ENCODE measurements around the gene ACADSB. TPM values are rescaled to one million over a fixed set of nuclear protein-coding genes. Genes with fewer than 3 reads are reported as not detected.

Gene ACADSB
- total RNA-seq, 1 donor from 2014 or later: 27.1 TPM

DNA sequence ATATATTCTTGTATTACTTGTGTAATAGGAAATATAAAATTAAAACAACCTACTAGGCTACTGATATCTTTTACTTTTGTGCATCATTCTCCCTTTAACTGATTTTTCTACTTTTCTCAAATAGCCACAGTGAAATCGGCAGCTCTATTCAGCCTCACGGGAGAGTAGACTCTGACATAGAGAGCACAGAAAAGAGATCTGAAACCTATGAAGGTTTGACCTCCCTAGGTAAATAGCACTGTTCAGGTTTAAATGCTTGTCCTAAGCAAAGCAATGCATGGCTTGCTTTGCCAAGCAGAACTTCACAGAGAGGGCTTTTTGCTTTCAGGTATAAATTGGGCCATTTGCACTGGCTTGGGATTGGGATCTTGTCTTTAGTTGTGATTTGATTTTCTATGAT, 53.1 kb downstream of the ACADSB start:
- ATAC-seq (no peak), DNase-seq (no peak)
- no peaks in the 10 kb centered on the region for H3K9me3 ChIP-seq
- no peak overlapping the region for H3K27ac ChIP-seq
- H3K4me1 ChIP-seq: no peaks in the 10 kb centered on the region
- H3K4me3 ChIP-seq: no peak overlapping the region
- intact Hi-C loops (cut with DNase I): no loop called here
- H3K36me3 ChIP-seq: no peaks in the 10 kb centered on the region
- no peaks in the 10 kb centered on the region for H3K27me3 ChIP-seq
- TF ChIP-seq, protein P1, sequence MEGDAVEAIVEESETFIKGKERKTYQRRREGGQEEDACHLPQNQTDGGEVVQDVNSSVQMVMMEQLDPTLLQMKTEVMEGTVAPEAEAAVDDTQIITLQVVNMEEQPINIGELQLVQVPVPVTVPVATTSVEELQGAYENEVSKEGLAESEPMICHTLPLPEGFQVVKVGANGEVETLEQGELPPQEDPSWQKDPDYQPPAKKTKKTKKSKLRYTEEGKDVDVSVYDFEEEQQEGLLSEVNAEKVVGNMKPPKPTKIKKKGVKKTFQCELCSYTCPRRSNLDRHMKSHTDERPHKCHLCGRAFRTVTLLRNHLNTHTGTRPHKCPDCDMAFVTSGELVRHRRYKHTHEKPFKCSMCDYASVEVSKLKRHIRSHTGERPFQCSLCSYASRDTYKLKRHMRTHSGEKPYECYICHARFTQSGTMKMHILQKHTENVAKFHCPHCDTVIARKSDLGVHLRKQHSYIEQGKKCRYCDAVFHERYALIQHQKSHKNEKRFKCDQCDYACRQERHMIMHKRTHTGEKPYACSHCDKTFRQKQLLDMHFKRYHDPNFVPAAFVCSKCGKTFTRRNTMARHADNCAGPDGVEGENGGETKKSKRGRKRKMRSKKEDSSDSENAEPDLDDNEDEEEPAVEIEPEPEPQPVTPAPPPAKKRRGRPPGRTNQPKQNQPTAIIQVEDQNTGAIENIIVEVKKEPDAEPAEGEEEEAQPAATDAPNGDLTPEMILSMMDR (IDR thresholded peaks at IDR 0.05): no peak

DNA sequence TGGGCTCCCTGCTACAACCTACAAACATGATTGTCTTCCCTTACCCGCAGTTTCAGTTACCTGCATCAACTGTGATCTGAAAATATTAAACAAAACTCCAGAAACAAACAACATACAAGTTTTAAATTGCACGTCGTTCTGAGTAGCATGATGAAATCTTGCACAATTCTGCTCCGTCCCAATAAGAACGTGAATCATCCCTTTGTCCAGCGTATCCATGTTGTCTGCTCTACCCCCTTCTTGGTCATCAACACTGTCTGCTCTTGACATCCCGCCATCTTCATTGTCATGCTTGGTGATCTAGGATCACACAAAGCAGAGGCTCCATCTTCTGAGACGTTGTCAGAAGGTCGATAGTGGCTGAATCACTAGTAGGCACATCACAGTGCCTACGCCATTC, 53.9 kb downstream of the ACADSB start:
- H3K27me3 ChIP-seq: no peaks in the 10 kb centered on the region
- no peaks in the 10 kb centered on the region for H3K9me3 ChIP-seq
- H3K36me3 ChIP-seq: no peaks in the 10 kb centered on the region
- no peak overlapping the region for H3K4me3 ChIP-seq
- TF ChIP-seq, protein P1 (IDR thresholded peaks at IDR 0.05): no peak
- no peaks in the 10 kb centered on the region for H3K4me1 ChIP-seq
- no peak overlapping the region for H3K27ac ChIP-seq
- DNase-seq: no peak
- ATAC-seq: no peak
- intact Hi-C loops (cut with DNase I): no loop called here

DNA sequence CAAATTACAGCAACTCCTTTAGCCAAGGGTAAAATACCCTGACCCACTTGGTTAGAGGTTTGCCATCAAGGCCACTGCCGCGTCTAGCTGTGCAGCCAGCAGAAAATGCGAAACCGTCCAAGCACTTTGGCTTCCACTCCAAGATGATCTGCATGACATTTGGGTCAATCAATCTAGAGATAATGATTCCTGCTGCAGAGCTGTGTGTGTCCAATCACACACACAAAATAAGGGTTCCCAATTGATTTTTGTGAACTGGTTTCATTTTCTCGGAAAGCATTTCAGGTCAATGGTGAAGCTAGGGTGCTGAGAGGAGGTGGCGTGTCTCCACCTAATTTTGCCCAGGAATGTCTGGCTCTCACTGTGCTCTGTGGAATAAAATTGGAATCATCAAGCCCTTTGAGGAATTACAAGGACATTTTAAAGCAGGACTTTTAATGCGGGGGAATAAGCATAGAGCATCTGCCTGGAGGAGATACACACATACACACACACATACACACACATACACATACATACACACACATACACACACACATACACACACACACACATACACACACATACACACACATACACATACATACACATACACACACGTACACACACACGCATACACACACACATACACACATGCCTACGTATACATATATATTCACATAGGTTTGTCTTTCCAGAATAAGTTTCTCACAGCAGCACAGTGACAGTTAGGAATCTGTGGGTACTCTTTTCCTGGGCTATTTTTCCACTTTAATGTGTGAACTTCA, 59.5 kb downstream of the ACADSB start:
- DNase-seq (no peak), ATAC-seq (no peak)
- Histone ChIP-seq H3K36me3 (no peaks in the 10 kb centered on the region), H3K27me3 (peaks cover 5% of the 10 kb centered on the region), H3K9me3 (no peaks in the 10 kb centered on the region), H3K4me3 (no peak overlapping the region), H3K4me1 (no peaks in the 10 kb centered on the region), H3K27ac (no peak overlapping the region)
- intact Hi-C loops (cut with DNase I): no loop called here
- TF ChIP-seq, protein P1 (IDR thresholded peaks at IDR 0.05): no peak

DNA sequence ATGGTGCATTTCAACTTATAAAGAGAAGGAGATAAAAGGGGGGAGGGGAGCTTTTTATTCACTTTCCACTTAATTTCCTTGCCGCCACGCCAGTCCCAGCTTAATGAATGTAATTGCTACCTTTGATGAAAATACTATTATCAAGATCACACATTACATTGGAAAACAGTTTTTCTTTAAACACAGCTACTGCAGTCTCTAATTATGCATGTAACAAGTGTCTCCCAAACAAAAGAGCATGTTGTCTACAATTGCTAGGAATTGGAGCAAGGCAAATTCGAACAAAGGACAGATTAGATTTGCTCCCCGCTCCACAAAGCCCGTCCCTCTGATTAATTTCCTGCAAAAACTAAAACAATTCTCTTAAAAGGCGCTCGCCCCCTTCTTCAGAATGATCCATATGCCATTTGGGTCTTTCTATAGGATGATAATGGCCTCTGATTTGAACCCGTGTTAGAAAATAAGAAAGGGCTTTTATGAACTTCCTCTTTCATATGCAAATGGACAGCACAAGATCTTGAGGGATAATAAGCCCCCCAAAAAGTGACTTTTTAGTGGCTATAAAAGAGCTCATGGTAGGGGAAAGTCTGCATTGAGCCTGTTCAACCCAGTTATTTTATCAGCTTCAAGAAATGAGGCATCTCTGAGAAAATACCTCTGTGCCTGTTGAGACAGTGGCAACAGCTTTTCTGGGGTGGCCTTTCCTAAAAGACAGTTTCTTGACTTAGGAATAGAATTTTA, 60.6 kb downstream of the ACADSB start:
- intact Hi-C loops (cut with DNase I): no loop called here
- Histone ChIP-seq H3K27ac (no peak overlapping the region), H3K4me3 (no peak overlapping the region), H3K9me3 (no peaks in the 10 kb centered on the region), H3K36me3 (no peaks in the 10 kb centered on the region), H3K27me3 (peaks cover 5% of the 10 kb centered on the region), H3K4me1 (no peaks in the 10 kb centered on the region)
- ATAC-seq (no peak), DNase-seq (no peak)
- TF ChIP-seq, protein P1 (IDR thresholded peaks at IDR 0.05): no peak

DNA sequence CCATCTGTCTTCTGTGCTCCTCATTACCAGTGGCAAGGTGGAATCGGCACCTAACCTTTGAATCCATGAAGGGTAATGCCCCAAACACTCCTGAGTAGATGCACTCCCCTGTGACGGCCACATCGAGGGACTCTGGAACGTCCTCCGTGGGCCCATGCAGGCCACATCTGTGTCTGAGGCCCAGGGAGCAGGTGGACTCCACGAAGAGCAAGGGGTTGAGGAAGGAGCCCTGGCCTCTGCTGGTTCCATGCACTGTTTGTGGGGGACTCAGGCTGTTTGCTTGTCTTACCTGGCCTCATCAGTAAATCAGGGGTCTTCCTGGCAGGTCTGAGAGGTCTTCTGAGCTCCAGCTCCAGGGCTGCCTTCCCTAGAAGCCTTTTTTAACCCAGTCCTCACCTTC, 64.4 kb downstream of the ACADSB start:
- Histone ChIP-seq H3K27ac (no peak overlapping the region), H3K9me3 (no peaks in the 10 kb centered on the region), H3K36me3 (no peaks in the 10 kb centered on the region), H3K4me1 (no peaks in the 10 kb centered on the region), H3K4me3 (no peak overlapping the region), H3K27me3 (peaks cover under 1% of the 10 kb centered on the region)
- DNase-seq (peak; percentile 52), ATAC-seq (no peak)
- intact Hi-C loops (cut with DNase I): no loop called here
- TF ChIP-seq, protein P1 (IDR thresholded peaks at IDR 0.05): no peak

Measured in upper lobe of right lung (tissue), 1 donor.